ENCODE measurements around the gene OSBPL7.

DNA sequence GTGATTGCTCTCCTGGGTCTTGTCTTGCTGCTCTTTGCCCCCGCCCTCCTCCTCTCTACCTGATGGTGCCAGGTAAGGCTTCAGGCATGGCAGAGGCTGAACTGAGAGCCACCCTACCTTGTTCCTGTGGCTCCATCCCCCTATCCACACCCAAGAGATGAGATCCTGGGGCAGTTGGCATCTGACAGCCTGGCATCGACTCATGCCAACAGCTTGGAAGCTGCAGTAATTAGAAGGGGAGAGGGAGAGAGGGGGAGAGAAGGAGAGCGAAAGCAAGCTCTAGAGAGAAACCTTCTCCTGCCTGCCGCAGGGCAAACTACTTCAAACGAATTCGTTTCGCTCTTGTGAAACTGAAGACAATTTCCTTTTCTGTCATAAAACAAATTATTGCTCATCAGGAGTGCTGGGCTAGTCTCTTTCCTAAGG is 43.2 kb upstream of the OSBPL7 start:
- TF ChIP-seq, protein P1, sequence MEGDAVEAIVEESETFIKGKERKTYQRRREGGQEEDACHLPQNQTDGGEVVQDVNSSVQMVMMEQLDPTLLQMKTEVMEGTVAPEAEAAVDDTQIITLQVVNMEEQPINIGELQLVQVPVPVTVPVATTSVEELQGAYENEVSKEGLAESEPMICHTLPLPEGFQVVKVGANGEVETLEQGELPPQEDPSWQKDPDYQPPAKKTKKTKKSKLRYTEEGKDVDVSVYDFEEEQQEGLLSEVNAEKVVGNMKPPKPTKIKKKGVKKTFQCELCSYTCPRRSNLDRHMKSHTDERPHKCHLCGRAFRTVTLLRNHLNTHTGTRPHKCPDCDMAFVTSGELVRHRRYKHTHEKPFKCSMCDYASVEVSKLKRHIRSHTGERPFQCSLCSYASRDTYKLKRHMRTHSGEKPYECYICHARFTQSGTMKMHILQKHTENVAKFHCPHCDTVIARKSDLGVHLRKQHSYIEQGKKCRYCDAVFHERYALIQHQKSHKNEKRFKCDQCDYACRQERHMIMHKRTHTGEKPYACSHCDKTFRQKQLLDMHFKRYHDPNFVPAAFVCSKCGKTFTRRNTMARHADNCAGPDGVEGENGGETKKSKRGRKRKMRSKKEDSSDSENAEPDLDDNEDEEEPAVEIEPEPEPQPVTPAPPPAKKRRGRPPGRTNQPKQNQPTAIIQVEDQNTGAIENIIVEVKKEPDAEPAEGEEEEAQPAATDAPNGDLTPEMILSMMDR (optimal IDR thresholded peaks at IDR 0.05 in 1 of 3, IDR thresholded peaks at IDR 0.05 in 1 of 3, conservative IDR thresholded peaks at IDR 0.05 in 1 of 3; ENCODE audit: extremely low read depth in 1 of 3, insufficient read depth in 2 of 3, low read length in 3 of 3), result no peak
- no peak for TF ChIP-seq EZH2 (IDR thresholded peaks at IDR 0.05; ENCODE audit: low read length)

All from keratinocyte (primary cell).